Measurements from ENCODE around the gene TMEM132C.

- TF ChIP-seq CTCF (conservative IDR thresholded peaks at IDR 0.05) (no peak), ZFX (IDR thresholded peaks at IDR 0.05) (no peak)
Measured at GRCh38 chr12:128326406-128326805, 59.4 kb downstream of the TMEM132C start.

All from C4-2B (cell line).